Liver (tissue), 3 donors: ENCODE data around the gene CUX1.

Source experiments
- FOXA1 ChIP-seq: IDR thresholded peaks from 2 replicates; pipeline ENCODE4 v1.6.1; 2016; ENCODE audit warnings: antibody characterized with exemption
- HNF4G ChIP-seq: IDR thresholded peaks from 2 replicates; pipeline ENCODE4 v1.6.1; 2016; ENCODE audit warnings: antibody characterized with exemption
- RAD21 ChIP-seq, 2 donors: IDR thresholded peaks; 2 replicates each; pipeline ENCODE4 v1.6.1; 2016; ENCODE audit warnings: antibody characterized with exemption in 2 of 2, mild to moderate bottlenecking in 2 of 2
- RXRA ChIP-seq, 2 donors: IDR thresholded peaks; 2 replicates each; pipeline ENCODE4 v1.6.1; 2017 to 2018; ENCODE audit warnings: antibody characterized with exemption in 2 of 2, mild to moderate bottlenecking in 1 of 2
- SP1 ChIP-seq: IDR thresholded peaks from 2 replicates; pipeline ENCODE4 v1.6.1; 2018; ENCODE audit warnings: antibody characterized with exemption, mild to moderate bottlenecking
- TAF1 ChIP-seq: conservative IDR thresholded peaks from 2 replicates; pipeline ENCODE4 v1.6.1; 2016; ENCODE audit warnings: antibody characterized with exemption, mild to moderate bottlenecking
- YY1 ChIP-seq: IDR thresholded peaks from 2 replicates; pipeline ENCODE4 v1.6.1; 2016; ENCODE audit warnings: antibody characterized with exemption, mild to moderate bottlenecking
- TF ChIP-seq, protein P1 (sequence below): fragments of 150-350 bp; IDR thresholded peaks from 2 replicates; pipeline ENCODE4 v1.5.1; 2017; ENCODE audit warnings: improper control_type of control experiment, low read depth, low read length; ENCODE audit not compliant: missing input control
- TF ChIP-seq, protein P2 (sequence below): IDR thresholded peaks from 2 replicates; pipeline ENCODE4 v1.6.1; 2016; ENCODE audit warnings: antibody characterized with exemption
- TF ChIP-seq, protein P3 (sequence below): IDR thresholded peaks from 2 replicates; pipeline ENCODE4 v1.6.1; 2016; ENCODE audit warnings: antibody characterized with exemption, mild to moderate bottlenecking
- donor health status: healthy.
- donor health status: healthy.

DNA sequence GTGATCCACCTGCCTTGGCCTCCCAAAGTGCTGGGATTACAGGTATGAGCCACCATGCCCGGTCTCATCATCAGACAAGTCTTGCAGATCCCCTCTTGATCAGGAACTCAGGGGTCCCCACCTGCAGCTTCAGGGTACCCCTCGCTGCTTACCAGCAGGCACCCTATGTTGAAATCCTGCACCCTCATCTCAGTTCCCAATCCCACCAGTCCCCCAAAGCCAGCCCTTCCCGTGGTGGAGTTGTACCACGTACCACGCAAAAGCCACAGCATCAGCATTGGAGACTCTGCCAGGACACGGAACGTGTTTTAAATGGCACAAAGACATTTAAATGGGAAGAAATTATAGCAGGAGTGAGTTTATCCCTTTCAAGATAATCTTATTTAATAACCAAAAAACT, 202.0 kb downstream of the CUX1 start:
- TF ChIP-seq, protein P1, sequence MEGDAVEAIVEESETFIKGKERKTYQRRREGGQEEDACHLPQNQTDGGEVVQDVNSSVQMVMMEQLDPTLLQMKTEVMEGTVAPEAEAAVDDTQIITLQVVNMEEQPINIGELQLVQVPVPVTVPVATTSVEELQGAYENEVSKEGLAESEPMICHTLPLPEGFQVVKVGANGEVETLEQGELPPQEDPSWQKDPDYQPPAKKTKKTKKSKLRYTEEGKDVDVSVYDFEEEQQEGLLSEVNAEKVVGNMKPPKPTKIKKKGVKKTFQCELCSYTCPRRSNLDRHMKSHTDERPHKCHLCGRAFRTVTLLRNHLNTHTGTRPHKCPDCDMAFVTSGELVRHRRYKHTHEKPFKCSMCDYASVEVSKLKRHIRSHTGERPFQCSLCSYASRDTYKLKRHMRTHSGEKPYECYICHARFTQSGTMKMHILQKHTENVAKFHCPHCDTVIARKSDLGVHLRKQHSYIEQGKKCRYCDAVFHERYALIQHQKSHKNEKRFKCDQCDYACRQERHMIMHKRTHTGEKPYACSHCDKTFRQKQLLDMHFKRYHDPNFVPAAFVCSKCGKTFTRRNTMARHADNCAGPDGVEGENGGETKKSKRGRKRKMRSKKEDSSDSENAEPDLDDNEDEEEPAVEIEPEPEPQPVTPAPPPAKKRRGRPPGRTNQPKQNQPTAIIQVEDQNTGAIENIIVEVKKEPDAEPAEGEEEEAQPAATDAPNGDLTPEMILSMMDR: no peak
- TF ChIP-seq, protein P2, sequence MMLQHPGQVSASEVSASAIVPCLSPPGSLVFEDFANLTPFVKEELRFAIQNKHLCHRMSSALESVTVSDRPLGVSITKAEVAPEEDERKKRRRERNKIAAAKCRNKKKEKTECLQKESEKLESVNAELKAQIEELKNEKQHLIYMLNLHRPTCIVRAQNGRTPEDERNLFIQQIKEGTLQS: no peak
- TF ChIP-seq YY1 (no peak), RAD21 (IDR thresholded peaks at IDR 0.05) (no peak), RXRA (IDR thresholded peaks at IDR 0.05) (no peak), TAF1 (no peak), HNF4G (no peak), SP1 (no peak), FOXA1 (no peak)
- TF ChIP-seq, protein P3, sequence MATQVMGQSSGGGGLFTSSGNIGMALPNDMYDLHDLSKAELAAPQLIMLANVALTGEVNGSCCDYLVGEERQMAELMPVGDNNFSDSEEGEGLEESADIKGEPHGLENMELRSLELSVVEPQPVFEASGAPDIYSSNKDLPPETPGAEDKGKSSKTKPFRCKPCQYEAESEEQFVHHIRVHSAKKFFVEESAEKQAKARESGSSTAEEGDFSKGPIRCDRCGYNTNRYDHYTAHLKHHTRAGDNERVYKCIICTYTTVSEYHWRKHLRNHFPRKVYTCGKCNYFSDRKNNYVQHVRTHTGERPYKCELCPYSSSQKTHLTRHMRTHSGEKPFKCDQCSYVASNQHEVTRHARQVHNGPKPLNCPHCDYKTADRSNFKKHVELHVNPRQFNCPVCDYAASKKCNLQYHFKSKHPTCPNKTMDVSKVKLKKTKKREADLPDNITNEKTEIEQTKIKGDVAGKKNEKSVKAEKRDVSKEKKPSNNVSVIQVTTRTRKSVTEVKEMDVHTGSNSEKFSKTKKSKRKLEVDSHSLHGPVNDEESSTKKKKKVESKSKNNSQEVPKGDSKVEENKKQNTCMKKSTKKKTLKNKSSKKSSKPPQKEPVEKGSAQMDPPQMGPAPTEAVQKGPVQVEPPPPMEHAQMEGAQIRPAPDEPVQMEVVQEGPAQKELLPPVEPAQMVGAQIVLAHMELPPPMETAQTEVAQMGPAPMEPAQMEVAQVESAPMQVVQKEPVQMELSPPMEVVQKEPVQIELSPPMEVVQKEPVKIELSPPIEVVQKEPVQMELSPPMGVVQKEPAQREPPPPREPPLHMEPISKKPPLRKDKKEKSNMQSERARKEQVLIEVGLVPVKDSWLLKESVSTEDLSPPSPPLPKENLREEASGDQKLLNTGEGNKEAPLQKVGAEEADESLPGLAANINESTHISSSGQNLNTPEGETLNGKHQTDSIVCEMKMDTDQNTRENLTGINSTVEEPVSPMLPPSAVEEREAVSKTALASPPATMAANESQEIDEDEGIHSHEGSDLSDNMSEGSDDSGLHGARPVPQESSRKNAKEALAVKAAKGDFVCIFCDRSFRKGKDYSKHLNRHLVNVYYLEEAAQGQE: no peak
